IMR-90 (cell line): Measurements from ENCODE around the gene AGAP1. TPM values are rescaled to one million over a fixed set of nuclear protein-coding genes. Genes with fewer than 3 reads are reported as not detected.

ENCODE experiments used
- ATAC-seq: fragments of 200-7000 bp; cut with Tn5 transposase; 2 replicates; pipeline ENCODE4 v1.9.1; 2020; ENCODE audit warnings: low read depth, mild to moderate bottlenecking, moderate library complexity
- BruUV-seq: library from RNA; stranded (reverse); fragments of 400-500 nt; replicated peaks from 2 replicates; lab custom pipeline; 2021; lab: Mats Ljungman, UMichigan
- CTCF ChIA-PET: fragments of 300-600 bp; formaldehyde crosslinking; extraction: SDS; loops from one replicate; lab custom pipeline; 2021; ENCODE audit warnings: antibody characterized with exemption; lab: Yijun Ruan, JAX
- POLR2A ChIA-PET: fragments of 300-600 bp; sonication (Branson Sonifier 250); formaldehyde crosslinking; loops from one replicate; lab custom pipeline; 2022; ENCODE audit warnings: antibody characterized with exemption; ENCODE audit not compliant: unreplicated experiment; lab: Charles Lee
- DNase-seq: peaks from one replicate; pipeline ENCODE4 v3.0.0; 2013
- H2AFZ ChIP-seq: replicated peaks from 2 replicates; pipeline ENCODE3; 2013; ENCODE audit warnings: low read length, mild to moderate bottlenecking; ENCODE audit not compliant: poor library complexity
- H2AK5ac ChIP-seq: 2 replicates; pipeline ENCODE4 v1.6.1; 2013; ENCODE audit warnings: low read depth, low read length, inconsistent platforms
- H2AK9ac ChIP-seq: replicated peaks from 2 replicates; pipeline ENCODE3; 2013; ENCODE audit warnings: mild to moderate bottlenecking, low read depth, low read length, moderate library complexity; ENCODE audit not compliant: poor library complexity
- H2BK120ac ChIP-seq: 2 replicates; pipeline ENCODE4 v1.6.1; 2013; ENCODE audit warnings: low read depth, low read length, inconsistent platforms
- H2BK15ac ChIP-seq: 3 replicates; pipeline ENCODE4 v1.6.1; 2013; ENCODE audit warnings: low read depth, low read length, inconsistent platforms
- H2BK20ac ChIP-seq: 2 replicates; pipeline ENCODE4 v1.6.1; 2013; ENCODE audit warnings: low read depth, mild to moderate bottlenecking, inconsistent platforms, low read length, moderate library complexity
- H2BK5ac ChIP-seq: 2 replicates; pipeline ENCODE4 v1.6.1; 2013; ENCODE audit warnings: mild to moderate bottlenecking, low read depth, low read length, inconsistent platforms; ENCODE audit not compliant: poor library complexity, severe bottlenecking
- H3K14ac ChIP-seq: replicated peaks from 2 replicates; pipeline ENCODE4 v1.6.1; 2013; ENCODE audit warnings: low read depth, low read length, inconsistent platforms
- H3K18ac ChIP-seq: 2 replicates; pipeline ENCODE4 v1.6.1; 2013; ENCODE audit warnings: low read depth, low read length, control low read depth
- H3K23ac ChIP-seq: 2 replicates; pipeline ENCODE4 v1.6.1; 2013; ENCODE audit warnings: low read depth, low read length, inconsistent platforms
- H3K27ac ChIP-seq: 2 replicates; pipeline ENCODE4 v1.5.1; 2013; ENCODE audit warnings: mild to moderate bottlenecking, control low read depth, low read length; ENCODE audit not compliant: insufficient read depth
- H3K27me3 ChIP-seq: 2 replicates; pipeline ENCODE4 v1.6.1; 2013; ENCODE audit warnings: low read length; ENCODE audit not compliant: control insufficient read depth, insufficient read depth
- H3K36me3 ChIP-seq: 2 replicates; pipeline ENCODE4 v1.6.1; 2013; ENCODE audit warnings: low read length, mixed read lengths; ENCODE audit not compliant: control insufficient read depth, insufficient read depth
- H3K4ac ChIP-seq: 2 replicates; pipeline ENCODE4 v1.6.1; 2013; ENCODE audit warnings: low read depth, low read length, inconsistent platforms
- H3K4me1 ChIP-seq: 2 replicates; pipeline ENCODE4 v1.6.1; 2013; ENCODE audit warnings: low read length, mixed read lengths; ENCODE audit not compliant: control insufficient read depth, insufficient read depth
- H3K4me2 ChIP-seq: 2 replicates; pipeline ENCODE4 v1.6.1; 2013; ENCODE audit warnings: low read depth, mild to moderate bottlenecking, control low read depth, low read length, moderate library complexity
- H3K4me3 ChIP-seq: 2 replicates; pipeline ENCODE4 v1.5.1; 2013; ENCODE audit warnings: low read depth, mild to moderate bottlenecking, control low read depth, low read length, moderate library complexity; ENCODE audit not compliant: insufficient read depth
- H3K56ac ChIP-seq: 2 replicates; pipeline ENCODE4 v1.6.1; 2013; ENCODE audit warnings: low read length, inconsistent platforms; ENCODE audit not compliant: insufficient read depth; ENCODE audit errors: extremely low read depth
- H3K79me1 ChIP-seq, 2 experiments: 2 replicates each; pipeline ENCODE4 v1.6.1; 2013; ENCODE audit warnings: low read length in 2 of 2, inconsistent platforms in 1 of 2, low read depth in 1 of 2
- H3K9ac ChIP-seq: 2 replicates; pipeline ENCODE4 v1.6.1; 2013; ENCODE audit warnings: low read depth, low read length, control low read depth
- H3K9me1 ChIP-seq: 2 replicates; pipeline ENCODE4 v1.6.1; 2013; ENCODE audit warnings: low read length, inconsistent platforms; ENCODE audit not compliant: insufficient read depth
- H3K9me3 ChIP-seq: 2 replicates; pipeline ENCODE4 v1.6.1; 2013; ENCODE audit warnings: low read length; ENCODE audit not compliant: control insufficient read depth, insufficient read depth
- H4K20me1 ChIP-seq: 2 replicates; pipeline ENCODE4 v1.6.1; 2013; ENCODE audit warnings: low read length, inconsistent platforms; ENCODE audit not compliant: insufficient read depth
- H4K5ac ChIP-seq: 2 replicates; pipeline ENCODE4 v1.6.1; 2013; ENCODE audit warnings: mild to moderate bottlenecking, low read depth, low read length, control low read depth
- H4K8ac ChIP-seq, 2 experiments: 2 replicates each; pipeline ENCODE4 v1.6.1; 2013; ENCODE audit warnings: low read depth in 2 of 2, low read length in 2 of 2, control low read depth in 1 of 2, inconsistent platforms in 1 of 2
- H4K91ac ChIP-seq: 2 replicates; pipeline ENCODE4 v1.6.1; 2013; ENCODE audit warnings: low read depth, low read length, inconsistent platforms; ENCODE audit not compliant: insufficient read depth
- CHD1 ChIP-seq: IDR thresholded peaks from 2 replicates; pipeline ENCODE4 v1.6.1; 2012; ENCODE audit warnings: low read depth, low read length, improper control_type of control experiment
- CTCF ChIP-seq: conservative IDR thresholded peaks from 2 replicates; pipeline ENCODE4 v1.5.1; 2012; ENCODE audit warnings: mild to moderate bottlenecking, low read depth, low read length, improper control_type of control experiment
- MAFK ChIP-seq: IDR thresholded peaks from 2 replicates; pipeline ENCODE4 v1.6.1; 2012; ENCODE audit warnings: low read depth, low read length, improper control_type of control experiment
- MAZ ChIP-seq: IDR thresholded peaks from 2 replicates; pipeline ENCODE4 v1.6.1; 2012; ENCODE audit warnings: low read depth, mild to moderate bottlenecking, low read length, improper control_type of control experiment, moderate library complexity, borderline replicate concordance
- POLR2A ChIP-seq: IDR thresholded peaks from 2 replicates; pipeline ENCODE4 v1.6.1; 2012; ENCODE audit warnings: mild to moderate bottlenecking, low read depth, low read length
- SMC3 ChIP-seq: fragments of 150-350 bp; IDR thresholded peaks from 2 replicates; pipeline ENCODE4 v1.6.1; 2016; ENCODE audit warnings: low read depth, mild to moderate bottlenecking, antibody characterized with exemption, low read length, moderate library complexity
- USF2 ChIP-seq: fragments of 150-350 bp; IDR thresholded peaks from 2 replicates; pipeline ENCODE4 v1.6.1; 2017; ENCODE audit warnings: mild to moderate bottlenecking, antibody characterized with exemption, low read length, low read depth
- WGBS, 2 experiments: methylation state at CpG; one replicate each; pipeline versions ENCODE4 v1.1.5 to v1.1.7; 2013; ENCODE audit warnings: missing lambda C conversion rate in 2 of 2; ENCODE audit not compliant: insufficient read length in 1 of 2; ENCODE audit errors: extremely low coverage in 2 of 2; 5-methylcytosine and 5-hydroxymethylcytosine counted together
- dilution Hi-C: fragments of 300-500 bp; cut with HindIII; formaldehyde crosslinking; loops from one replicate; pipeline ENCODE4 v1.14.3; 2018; ENCODE audit warnings: low sequenced_read_pairs; ENCODE audit not compliant: unreplicated experiment
- in situ Hi-C: fragments of 300-500 bp; cut with MboI; formaldehyde crosslinking; loops from 3 replicates; pipeline ENCODE4 v1.14.3; 2019; ENCODE audit warnings: low sequenced_read_pairs, inconsistent platforms, mixed read lengths
- intact Hi-C: fragments of 100-400 bp; cut with micrococcal nuclease; formaldehyde crosslinking; loops from 2 replicates; pipeline ENCODE4 v1.10.0; 2022
- polyA plus RNA-seq, 3 experiments: library from polyadenylated mRNA; depleted of rRNA; stranded (reverse); fragments of >200 nt; gene quantifications; 2 replicates each; pipeline ENCODE4 v1.2.3, GENCODE V29; 2012; ENCODE audit warnings: low replicate concordance in 1 of 3
- total RNA-seq: library from RNA; depleted of rRNA; stranded (reverse); fragments of >200 nt; gene quantifications from 2 replicates; pipeline ENCODE4 v1.2.3, GENCODE V29; 2012

The AGAP1 gene
- total and polyA plus RNA-seq, 2 of the 4 experiments (the other 2 are of a cell fraction) = 15.1 to 16.4 TPM

GRCh38 chr2:235541838-235542549 is 48.2 kb downstream of the AGAP1 start (continued):
- TF ChIP-seq POLR2A = no peak

GRCh38 chr2:235542733-235543127 is 48.9 kb downstream of the AGAP1 start:
- H2BK15ac ChIP-seq = no peak overlapping the region
- no peak overlapping the region for H3K4me2 ChIP-seq
- no peak overlapping the region for H3K4ac ChIP-seq
- H3K9me1 ChIP-seq = peaks cover 3% of the 10 kb centered on the region; the same call in 1 of the 2 replicates
- H2BK5ac ChIP-seq = no peak overlapping the region
- dilution Hi-C loops (no loop called here), in situ Hi-C loops (no loop called here), intact Hi-C loops (no loop called here)
- H2AK5ac ChIP-seq = no peak overlapping the region
- H2BK120ac ChIP-seq = no peak overlapping the region
- H2BK20ac ChIP-seq = no peak overlapping the region
- no peak overlapping the region for H4K5ac ChIP-seq
- no peaks in the 10 kb centered on the region for H3K36me3 ChIP-seq
- no peak overlapping the region for H3K23ac ChIP-seq
- H3K14ac ChIP-seq = no peak overlapping the region
- no peak overlapping the region for H4K91ac ChIP-seq
- no peaks in the 10 kb centered on the region for H3K9me3 ChIP-seq
- no peak overlapping the region for H3K9ac ChIP-seq
- DNase-seq (no peak), ATAC-seq (no peak)
- peaks cover 2% of the 10 kb centered on the region; the same call in 1 of the 2 replicates for H3K4me1 ChIP-seq
- H4K20me1 ChIP-seq = peaks cover 70% of the 10 kb centered on the region
- no TSS peak for BruUV-seq
- no peak overlapping the region for H4K8ac ChIP-seq
- WGBS, 2 experiments = no CpG with 5 or more reads among the region's 10 CpGs
- H3K79me1 ChIP-seq = peaks cover 35 to 51% of the 10 kb centered on the region in 2 experiments
- no peaks in the 10 kb centered on the region for H3K27me3 ChIP-seq
- H2AFZ ChIP-seq = no peak overlapping the region
- no peak overlapping the region for H3K18ac ChIP-seq
- H3K4me3 ChIP-seq = no peak overlapping the region
- ChIA-PET POLR2A (no interaction called here), CTCF (no interaction called here)
- H2AK9ac ChIP-seq = no peak overlapping the region
- H3K27ac ChIP-seq = no peak overlapping the region
- H3K56ac ChIP-seq = no peak overlapping the region
- TF ChIP-seq USF2 (no peak), POLR2A (no peak), MAFK (no peak), MAZ (no peak), SMC3 (no peak), CHD1 (no peak), CTCF (no peak)
